HCT116 (cell line): ENCODE results near the gene PDSS2. TPM values are rescaled to one million over a fixed set of nuclear protein-coding genes. Genes with fewer than 3 reads are reported as not detected.

Source experiments
- ATAC-seq: fragments of 200-7000 bp; cut with Tn5 transposase; 2 replicates; pipeline ENCODE4 v1.9.1; 2020; ENCODE audit warnings: mild to moderate bottlenecking, moderate library complexity
- BruUV-seq: library from RNA; stranded (reverse); fragments of 400-500 nt; replicated peaks from 2 replicates; lab custom pipeline; 2021; lab: Mats Ljungman, UMichigan
- CTCF ChIA-PET: fragments of 300-600 bp; sonication (Branson Sonifier 250); formaldehyde crosslinking; loops from one replicate; lab custom pipeline; 2021; ENCODE audit warnings: antibody characterized with exemption; lab: Charles Lee
- POLR2A ChIA-PET: fragments of 300-600, 350-600 bp; sonication (Branson Sonifier 250); formaldehyde crosslinking; loops from one replicate; lab custom pipeline; 2021; ENCODE audit warnings: antibody characterized with exemption; lab: Charles Lee
- RAD21 ChIA-PET, 2 experiments: fragments of 300-600 bp; sonication (Branson Sonifier 250); formaldehyde crosslinking; loops; one replicate each; lab custom pipeline; 2023; ENCODE audit warnings: low total read pairs in 2 of 2; ENCODE audit not compliant: uncharacterized antibody in 2 of 2, unreplicated experiment in 2 of 2, low non-redundant PET in 1 of 2; lab: Charles Lee
- DNase-seq: peaks from one replicate; pipeline ENCODE4 v3.0.0-alpha.2; 2010; ENCODE audit warnings: low read depth, low spot score
- H2AFZ ChIP-seq: fragments of 200-600 bp; shearing (Covaris generic), sonication (generic); 2 replicates; pipeline ENCODE4 v1.6.1; 2017; ENCODE audit warnings: low read depth, mixed run types, mixed read lengths, antibody characterized with exemption, low read length; ENCODE audit not compliant: poor library complexity, severe bottlenecking
- H3K27ac ChIP-seq: 2 replicates; pipeline ENCODE4 v1.5.1; 2012; ENCODE audit warnings: low read depth, low read length
- H3K27me3 ChIP-seq: fragments of 200-600 bp; sonication (generic); 2 replicates; pipeline ENCODE4 v1.6.1; 2016; ENCODE audit warnings: mixed run types, low read length, mixed read lengths; ENCODE audit not compliant: insufficient read depth
- H3K36me3 ChIP-seq, 2 experiments: fragments of 200-500 bp in 1 of 2; fragments of 200-600 bp in 1 of 2; sonication (Bioruptor generic) in 1 of 2; sonication (generic) in 1 of 2; 2 replicates each; pipeline versions ENCODE4 v1.5.1 to v1.6.1; 2014 to 2016; ENCODE audit warnings: low read length in 2 of 2, inconsistent platforms in 1 of 2, mixed read lengths in 1 of 2, mixed run types in 1 of 2; ENCODE audit not compliant: insufficient read depth in 2 of 2, control insufficient read depth in 1 of 2
- H3K4me1 ChIP-seq, 2 experiments: fragments of 200-600 bp in 1 of 2; sonication (generic) in 1 of 2; 2 replicates each; pipeline versions ENCODE4 v1.5.1 to v1.6.1; 2012 to 2017; ENCODE audit warnings: low read length in 2 of 2, inconsistent platforms in 1 of 2, mild to moderate bottlenecking in 1 of 2, mixed read lengths in 1 of 2, mixed run types in 1 of 2, moderate library complexity in 1 of 2; ENCODE audit not compliant: insufficient read depth in 2 of 2, control insufficient read depth in 1 of 2
- H3K4me2 ChIP-seq: fragments of 200-600 bp; sonication (generic); 2 replicates; pipeline ENCODE4 v1.6.1; 2017; ENCODE audit warnings: mixed run types, low read length, mixed read lengths
- H3K4me3 ChIP-seq, 2 experiments: fragments of 200-600 bp in 1 of 2; sonication (generic) in 1 of 2; replicated peaks in 1 of 2; 2 replicates each; pipeline ENCODE4 v1.5.1; 2011 to 2016; ENCODE audit warnings: low read length in 2 of 2, control low read depth in 1 of 2, low read depth in 1 of 2, mild to moderate bottlenecking in 1 of 2, mixed read lengths in 1 of 2, mixed run types in 1 of 2
- H3K79me2 ChIP-seq: fragments of 200-600 bp; sonication (generic); 2 replicates; pipeline ENCODE4 v1.6.1; 2017; ENCODE audit warnings: mild to moderate bottlenecking, mixed run types, low read length, moderate library complexity, mixed read lengths; ENCODE audit not compliant: insufficient read depth
- H3K9ac ChIP-seq: fragments of 200-600 bp; sonication (generic); 2 replicates; pipeline ENCODE4 v1.6.1; 2016; ENCODE audit warnings: low read length, mixed read lengths
- H3K9me2 ChIP-seq: fragments of 200-600 bp; sonication (generic), shearing (Covaris generic); 2 replicates; pipeline ENCODE4 v1.6.1; 2017; ENCODE audit warnings: mixed run types, mild to moderate bottlenecking, moderate library complexity; ENCODE audit not compliant: insufficient read depth
- H3K9me3 ChIP-seq, 2 experiments: fragments of 200-500 bp in 1 of 2; fragments of 200-600 bp in 1 of 2; sonication (Bioruptor generic) in 1 of 2; sonication (generic) in 1 of 2; 2 replicates each; pipeline ENCODE4 v1.6.1; 2014 to 2017; ENCODE audit warnings: low read length in 2 of 2, mixed read lengths in 2 of 2, inconsistent platforms in 1 of 2, low read depth in 1 of 2, mild to moderate bottlenecking in 1 of 2, mixed run types in 1 of 2, moderate library complexity in 1 of 2; ENCODE audit not compliant: control insufficient read depth in 1 of 2, insufficient read depth in 1 of 2
- H4K20me1 ChIP-seq: fragments of 200-600 bp; sonication (generic), shearing (Covaris generic); 2 replicates; pipeline ENCODE4 v1.6.1; 2017; ENCODE audit warnings: mixed run types, mild to moderate bottlenecking, moderate library complexity; ENCODE audit not compliant: insufficient read depth
- ATF3 ChIP-seq: IDR thresholded peaks from 2 replicates; pipeline ENCODE4 v1.6.1; 2012
- CBX3 ChIP-seq: IDR thresholded peaks from 2 replicates; pipeline ENCODE4 v1.6.1; 2012; ENCODE audit warnings: low read depth
- CEBPB ChIP-seq: IDR thresholded peaks from 2 replicates; pipeline ENCODE4 v1.6.1; 2012; ENCODE audit warnings: low read depth
- EGR1 ChIP-seq: IDR thresholded peaks from 2 replicates; pipeline ENCODE4 v1.6.1; 2012; ENCODE audit warnings: low read depth
- EZH2phosphoT487 ChIP-seq: fragments of 200-600 bp; IDR thresholded peaks from 2 replicates; pipeline ENCODE4 v1.6.1; 2018; ENCODE audit warnings: antibody characterized with exemption, borderline replicate concordance
- FOSL1 ChIP-seq: IDR thresholded peaks from 2 replicates; pipeline ENCODE4 v1.6.1; 2012; ENCODE audit warnings: low read depth
- MAX ChIP-seq: IDR thresholded peaks from 2 replicates; pipeline ENCODE4 v1.6.1; 2012
- POLR2AphosphoS5 ChIP-seq: IDR thresholded peaks from 2 replicates; pipeline ENCODE4 v1.6.1; 2011; ENCODE audit warnings: mild to moderate bottlenecking, low read depth, low read length, moderate library complexity
- RAD21 ChIP-seq: IDR thresholded peaks from 2 replicates; pipeline ENCODE4 v1.6.1; 2012; ENCODE audit warnings: low read depth, mild to moderate bottlenecking
- SIN3A ChIP-seq: IDR thresholded peaks from 2 replicates; pipeline ENCODE4 v1.6.1; 2012; ENCODE audit warnings: low read depth
- SP1 ChIP-seq: IDR thresholded peaks from 2 replicates; pipeline ENCODE4 v1.6.1; 2012; ENCODE audit warnings: low read depth
- SRF ChIP-seq: IDR thresholded peaks from 2 replicates; pipeline ENCODE4 v1.6.1; 2012; ENCODE audit warnings: low read depth
- TCF7L2 ChIP-seq: IDR thresholded peaks from 2 replicates; pipeline ENCODE4 v1.7.0; 2011; ENCODE audit warnings: borderline replicate concordance, inconsistent platforms; ENCODE audit not compliant: insufficient read depth, insufficient read length; ENCODE audit errors: extremely low read depth
- ZNF274 ChIP-seq: fragments of 200-500 bp; sonication (Bioruptor generic); IDR thresholded peaks from 2 replicates; pipeline ENCODE4 v1.6.1; 2014; ENCODE audit warnings: mild to moderate bottlenecking, low read depth, low read length, inconsistent platforms
- intact Hi-C: fragments of 100-400 bp; cut with micrococcal nuclease; formaldehyde crosslinking; loops from 2 replicates; pipeline ENCODE4 v1.10.0; 2022
- total RNA-seq: library from RNA; stranded (reverse); gene quantifications from one replicate; pipeline ENCODE4 v1.2.1, GENCODE V29; 2021; ENCODE audit not compliant: unreplicated experiment
- TF ChIP-seq, protein P1 (sequence below), 3 experiments: fragments of 200-600 bp in 1 of 3; sonication (generic) in 1 of 3; IDR thresholded peaks in 2 of 3; conservative IDR thresholded peaks in 1 of 3; 2 replicates each; pipeline ENCODE4 v1.5.1; 2012 to 2017; ENCODE audit warnings: low read depth in 2 of 3, low read length in 2 of 3, antibody characterized with exemption in 1 of 3, borderline replicate concordance in 1 of 3, control low read depth in 1 of 3, mild to moderate bottlenecking in 1 of 3, mixed read lengths in 1 of 3, mixed run types in 1 of 3, moderate library complexity in 1 of 3; ENCODE audit not compliant: insufficient read depth in 1 of 3
- TF ChIP-seq, protein P2 (sequence below): IDR thresholded peaks from 2 replicates; pipeline ENCODE4 v1.6.1; 2011; ENCODE audit warnings: mild to moderate bottlenecking, low read length, moderate library complexity; ENCODE audit not compliant: insufficient replicate concordance; ENCODE audit errors: extremely low read depth

PDSS2 gene
- total RNA-seq, 1 experiment from 2014 or later: 12.2 TPM

- H3K4me1 ChIP-seq: no peaks in the 10 kb centered on the region
- DNase-seq (no peak), ATAC-seq (no peak)
- H3K36me3 ChIP-seq: no peaks in the 10 kb centered on the region
- no TSS peak for BruUV-seq
- no peaks in the 10 kb centered on the region for H3K79me2 ChIP-seq
- H3K4me2 ChIP-seq: no peak overlapping the region
- no peaks in the 10 kb centered on the region for H3K9me2 ChIP-seq
- no peak overlapping the region for H3K9ac ChIP-seq
- H2AFZ ChIP-seq: no peak overlapping the region
- ChIA-PET CTCF (no interaction called here), RAD21 (no interaction called here), POLR2A (no interaction called here)
- no peaks in the 10 kb centered on the region for H3K27me3 ChIP-seq
- H3K27ac ChIP-seq: no peak overlapping the region
- intact Hi-C loops: no loop called here
- H3K9me3 ChIP-seq: no peaks in the 10 kb centered on the region
- no peak overlapping the region for H3K4me3 ChIP-seq
- no peaks in the 10 kb centered on the region for H4K20me1 ChIP-seq
- TF ChIP-seq CBX3: no peak
- no peak for TF ChIP-seq ZNF274
- TF ChIP-seq EGR1: no peak
- TF ChIP-seq, protein P1, sequence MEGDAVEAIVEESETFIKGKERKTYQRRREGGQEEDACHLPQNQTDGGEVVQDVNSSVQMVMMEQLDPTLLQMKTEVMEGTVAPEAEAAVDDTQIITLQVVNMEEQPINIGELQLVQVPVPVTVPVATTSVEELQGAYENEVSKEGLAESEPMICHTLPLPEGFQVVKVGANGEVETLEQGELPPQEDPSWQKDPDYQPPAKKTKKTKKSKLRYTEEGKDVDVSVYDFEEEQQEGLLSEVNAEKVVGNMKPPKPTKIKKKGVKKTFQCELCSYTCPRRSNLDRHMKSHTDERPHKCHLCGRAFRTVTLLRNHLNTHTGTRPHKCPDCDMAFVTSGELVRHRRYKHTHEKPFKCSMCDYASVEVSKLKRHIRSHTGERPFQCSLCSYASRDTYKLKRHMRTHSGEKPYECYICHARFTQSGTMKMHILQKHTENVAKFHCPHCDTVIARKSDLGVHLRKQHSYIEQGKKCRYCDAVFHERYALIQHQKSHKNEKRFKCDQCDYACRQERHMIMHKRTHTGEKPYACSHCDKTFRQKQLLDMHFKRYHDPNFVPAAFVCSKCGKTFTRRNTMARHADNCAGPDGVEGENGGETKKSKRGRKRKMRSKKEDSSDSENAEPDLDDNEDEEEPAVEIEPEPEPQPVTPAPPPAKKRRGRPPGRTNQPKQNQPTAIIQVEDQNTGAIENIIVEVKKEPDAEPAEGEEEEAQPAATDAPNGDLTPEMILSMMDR (IDR thresholded peaks at IDR 0.05 in 2 of 3, conservative IDR thresholded peaks at IDR 0.05 in 1 of 3; ENCODE audit: borderline replicate concordance in 1 of 3, insufficient read depth in 1 of 3, low read depth in 2 of 3, low read length in 2 of 3): no peak
- TF ChIP-seq SRF: no peak
- TF ChIP-seq TCF7L2: no peak
- TF ChIP-seq ATF3: no peak
- TF ChIP-seq, protein P2, sequence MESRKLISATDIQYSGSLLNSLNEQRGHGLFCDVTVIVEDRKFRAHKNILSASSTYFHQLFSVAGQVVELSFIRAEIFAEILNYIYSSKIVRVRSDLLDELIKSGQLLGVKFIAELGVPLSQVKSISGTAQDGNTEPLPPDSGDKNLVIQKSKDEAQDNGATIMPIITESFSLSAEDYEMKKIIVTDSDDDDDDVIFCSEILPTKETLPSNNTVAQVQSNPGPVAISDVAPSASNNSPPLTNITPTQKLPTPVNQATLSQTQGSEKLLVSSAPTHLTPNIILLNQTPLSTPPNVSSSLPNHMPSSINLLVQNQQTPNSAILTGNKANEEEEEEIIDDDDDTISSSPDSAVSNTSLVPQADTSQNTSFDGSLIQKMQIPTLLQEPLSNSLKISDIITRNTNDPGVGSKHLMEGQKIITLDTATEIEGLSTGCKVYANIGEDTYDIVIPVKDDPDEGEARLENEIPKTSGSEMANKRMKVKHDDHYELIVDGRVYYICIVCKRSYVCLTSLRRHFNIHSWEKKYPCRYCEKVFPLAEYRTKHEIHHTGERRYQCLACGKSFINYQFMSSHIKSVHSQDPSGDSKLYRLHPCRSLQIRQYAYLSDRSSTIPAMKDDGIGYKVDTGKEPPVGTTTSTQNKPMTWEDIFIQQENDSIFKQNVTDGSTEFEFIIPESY: no peak
- TF ChIP-seq SP1: no peak
- no peak for TF ChIP-seq RAD21
- TF ChIP-seq POLR2AphosphoS5: no peak
- no peak for TF ChIP-seq FOSL1
- no peak for TF ChIP-seq MAX
- no peak for TF ChIP-seq CEBPB
- no peak for TF ChIP-seq EZH2phosphoT487
- TF ChIP-seq SIN3A: no peak
- TF ChIP-seq, all 23 proteins: peak for 0
Measured at GRCh38 chr6:107129370-107129925, 329.9 kb downstream of the PDSS2 start.
